Panc1 (cell line): Measurements from ENCODE around the gene JAKMIP3.

ENCODE experiments used
- POLR2AphosphoS5 ChIP-seq: IDR thresholded peaks from 2 replicates; pipeline ENCODE4 v1.6.1; 2012; ENCODE audit warnings: mild to moderate bottlenecking, low read depth, low read length, moderate library complexity
- TF ChIP-seq, protein P1 (sequence below): fragments of 450-650 bp; IDR thresholded peaks from 2 replicates; pipeline ENCODE4 v1.5.1; 2017; ENCODE audit warnings: mild to moderate bottlenecking

DNA sequence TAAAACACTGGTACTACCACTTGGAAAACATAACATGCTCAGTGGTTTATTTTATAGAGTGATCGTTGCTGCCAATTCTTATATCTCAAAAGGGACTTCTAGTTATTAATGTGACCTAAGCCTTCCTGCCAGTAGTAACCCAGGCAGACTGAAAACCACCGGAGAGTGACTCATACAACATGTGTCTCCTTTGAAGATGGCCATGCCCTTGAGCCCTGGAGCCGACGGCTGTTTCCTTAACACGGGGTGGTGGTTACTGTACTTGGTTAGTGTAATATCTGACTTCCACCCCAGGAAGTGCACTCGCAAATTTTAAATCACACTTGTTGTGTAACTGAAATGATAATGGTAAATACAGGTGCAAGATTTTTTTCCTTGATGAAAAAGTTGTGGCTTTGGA, 30.5 kb downstream of the JAKMIP3 start:
- TF ChIP-seq, protein P1, sequence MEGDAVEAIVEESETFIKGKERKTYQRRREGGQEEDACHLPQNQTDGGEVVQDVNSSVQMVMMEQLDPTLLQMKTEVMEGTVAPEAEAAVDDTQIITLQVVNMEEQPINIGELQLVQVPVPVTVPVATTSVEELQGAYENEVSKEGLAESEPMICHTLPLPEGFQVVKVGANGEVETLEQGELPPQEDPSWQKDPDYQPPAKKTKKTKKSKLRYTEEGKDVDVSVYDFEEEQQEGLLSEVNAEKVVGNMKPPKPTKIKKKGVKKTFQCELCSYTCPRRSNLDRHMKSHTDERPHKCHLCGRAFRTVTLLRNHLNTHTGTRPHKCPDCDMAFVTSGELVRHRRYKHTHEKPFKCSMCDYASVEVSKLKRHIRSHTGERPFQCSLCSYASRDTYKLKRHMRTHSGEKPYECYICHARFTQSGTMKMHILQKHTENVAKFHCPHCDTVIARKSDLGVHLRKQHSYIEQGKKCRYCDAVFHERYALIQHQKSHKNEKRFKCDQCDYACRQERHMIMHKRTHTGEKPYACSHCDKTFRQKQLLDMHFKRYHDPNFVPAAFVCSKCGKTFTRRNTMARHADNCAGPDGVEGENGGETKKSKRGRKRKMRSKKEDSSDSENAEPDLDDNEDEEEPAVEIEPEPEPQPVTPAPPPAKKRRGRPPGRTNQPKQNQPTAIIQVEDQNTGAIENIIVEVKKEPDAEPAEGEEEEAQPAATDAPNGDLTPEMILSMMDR = no peak
- no peak for TF ChIP-seq POLR2AphosphoS5
